Fibroblast of peridontal ligament (primary cell): ENCODE data around the gene PPP1R12B.
A peak's percentile ranks its signal among the peaks of the same experiment; 100 is the strongest.
"Not testable (repeated sequence)": the region's sequence is repeated elsewhere in the genome, so short reads cannot be mapped to it uniquely, and the experiment has no call there.

ENCODE experiments used
- DNase-seq: peaks from one replicate; pipeline ENCODE4 v3.0.0-alpha.2; 2010; ENCODE audit errors: extremely low read depth

Gene PPP1R12B

DNA sequence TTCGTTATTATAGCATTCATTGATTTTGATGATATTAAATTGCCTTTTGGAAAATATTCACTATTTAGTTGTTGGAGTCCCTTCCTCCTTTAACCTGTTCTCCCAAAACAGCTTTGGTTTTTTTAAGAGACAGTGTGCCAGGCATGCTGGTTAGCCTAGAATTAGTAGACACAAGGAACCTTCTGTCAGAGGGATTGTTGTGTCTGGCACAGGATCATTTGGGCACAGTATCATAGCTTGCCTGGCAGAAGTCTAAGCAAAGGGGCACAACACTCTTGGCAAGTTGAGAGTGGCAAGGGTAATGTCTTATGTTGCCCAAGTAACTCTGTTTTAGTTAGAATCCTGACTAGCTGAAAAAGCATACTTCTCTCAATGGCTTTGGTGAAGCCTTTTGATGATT is 49.9 kb downstream of the PPP1R12B start:
- not testable (repeated sequence) for DNase-seq

DNA sequence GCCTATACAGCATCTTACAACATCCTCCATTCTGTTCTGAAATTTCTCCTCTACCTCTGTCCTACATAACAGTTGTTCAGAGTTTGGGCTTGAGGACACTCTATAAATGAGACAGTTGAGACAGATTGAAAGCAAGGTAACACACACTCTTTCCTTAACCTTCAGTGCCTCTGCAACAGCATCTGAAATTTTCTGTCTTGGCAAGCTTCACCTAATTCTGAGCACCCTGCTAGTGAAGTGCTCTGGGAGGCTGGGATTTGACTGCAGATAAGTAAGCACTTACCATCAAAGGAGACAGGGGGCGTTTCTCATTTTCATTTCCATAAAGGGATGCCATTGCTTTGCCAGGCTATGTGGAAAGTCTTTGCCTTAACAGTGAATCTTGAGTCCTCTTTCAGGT is 53.3 kb downstream of the PPP1R12B start:
- not testable (repeated sequence) for DNase-seq

DNA sequence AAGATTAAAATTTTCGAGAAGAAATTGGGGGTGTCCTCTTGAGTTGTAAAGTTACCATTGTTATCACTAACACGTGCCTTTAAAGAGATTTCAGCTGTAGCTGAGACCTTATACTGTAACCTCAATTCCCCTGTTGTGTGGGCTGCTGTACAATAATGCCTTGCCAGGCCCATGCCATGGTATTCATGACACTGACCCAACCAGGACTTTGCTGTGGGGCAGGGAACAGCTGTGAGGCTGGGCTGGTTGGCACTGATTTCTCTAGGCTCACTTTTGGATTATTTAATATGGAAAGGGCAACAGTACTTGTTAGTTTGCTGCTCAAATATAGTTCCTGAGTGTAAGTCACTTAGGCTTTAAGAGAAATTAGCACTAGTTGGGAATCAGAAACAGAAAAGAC is 54.9 kb downstream of the PPP1R12B start:
- DNase-seq, result not testable (repeated sequence)

DNA sequence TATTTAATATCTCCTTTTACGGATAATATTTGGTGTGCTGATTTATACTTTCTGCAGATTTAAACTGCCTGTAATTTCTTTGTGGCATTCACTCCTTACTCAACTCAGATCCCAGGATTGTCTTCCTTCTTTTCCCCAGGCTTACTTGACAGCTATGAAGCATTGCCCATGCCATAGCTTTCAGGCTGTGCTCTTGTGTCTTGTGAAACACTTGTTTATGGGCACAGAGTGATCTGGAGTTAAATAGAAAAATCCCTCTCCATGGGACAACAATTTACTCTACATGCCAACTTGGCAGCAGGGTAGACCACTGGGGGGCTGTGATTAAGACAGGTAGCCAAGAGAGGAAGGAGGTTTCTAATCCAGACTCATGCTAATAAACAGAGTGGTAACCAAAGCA is 57.4 kb downstream of the PPP1R12B start:
- DNase-seq, result no peak

DNA sequence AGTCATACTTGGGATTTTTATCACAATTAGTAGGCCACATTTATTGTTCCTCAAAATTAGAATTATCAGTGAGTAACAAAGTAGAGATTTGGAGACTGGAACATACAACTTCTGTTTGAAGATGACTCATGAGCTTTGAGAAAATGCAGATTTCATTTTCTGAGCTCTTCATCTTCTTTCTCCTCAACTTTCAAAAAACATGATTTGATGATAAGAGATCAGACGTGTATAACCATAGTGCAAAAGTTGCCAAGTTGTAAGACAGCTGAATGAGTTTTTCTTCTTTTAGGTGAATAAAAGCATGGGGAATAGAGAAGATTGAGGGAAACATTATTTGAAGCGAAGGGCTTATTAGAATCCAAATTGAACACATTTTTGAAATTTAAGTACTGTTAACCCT is 58.4 kb downstream of the PPP1R12B start:
- not testable (repeated sequence) for DNase-seq

DNA sequence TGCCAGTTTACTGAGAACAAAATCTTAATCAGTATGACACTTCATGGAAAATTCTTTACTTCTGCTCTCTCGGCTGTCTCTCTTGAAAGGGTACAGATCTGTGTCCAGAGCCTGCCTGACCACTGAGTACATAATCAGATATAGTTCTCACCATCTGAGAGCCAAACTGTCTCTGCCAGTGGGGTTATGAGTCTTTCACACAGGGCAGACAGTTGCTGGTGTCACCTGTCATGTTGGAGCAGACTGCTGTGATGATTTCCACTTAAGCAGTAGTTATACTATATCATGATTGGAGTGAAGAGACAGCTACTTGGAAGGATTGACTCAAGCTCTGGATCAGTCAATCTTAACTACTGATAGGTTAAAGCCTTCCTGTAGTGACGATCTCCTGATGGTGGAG is 58.9 kb downstream of the PPP1R12B start:
- not testable (repeated sequence) for DNase-seq

DNA sequence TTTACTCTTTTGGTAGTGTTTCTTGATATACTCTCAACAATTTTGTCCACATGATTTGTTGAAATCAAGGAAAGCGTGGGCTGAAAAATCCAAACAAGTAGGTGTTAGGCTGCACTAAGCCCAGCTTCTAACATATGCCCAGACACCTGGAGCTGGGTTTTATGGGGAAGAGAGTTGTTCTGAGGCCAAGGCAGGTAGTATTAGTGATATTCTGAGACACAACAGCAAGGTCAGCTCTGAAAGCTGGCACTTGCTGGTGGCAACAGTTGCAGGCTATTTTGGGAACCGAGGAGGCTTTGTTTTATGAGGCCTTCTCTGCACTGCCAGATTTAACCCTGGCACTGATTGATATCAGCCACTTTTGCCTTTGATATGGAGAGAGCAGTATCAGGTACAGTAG is 61.8 kb downstream of the PPP1R12B start:
- DNase-seq, result not testable (repeated sequence)

DNA sequence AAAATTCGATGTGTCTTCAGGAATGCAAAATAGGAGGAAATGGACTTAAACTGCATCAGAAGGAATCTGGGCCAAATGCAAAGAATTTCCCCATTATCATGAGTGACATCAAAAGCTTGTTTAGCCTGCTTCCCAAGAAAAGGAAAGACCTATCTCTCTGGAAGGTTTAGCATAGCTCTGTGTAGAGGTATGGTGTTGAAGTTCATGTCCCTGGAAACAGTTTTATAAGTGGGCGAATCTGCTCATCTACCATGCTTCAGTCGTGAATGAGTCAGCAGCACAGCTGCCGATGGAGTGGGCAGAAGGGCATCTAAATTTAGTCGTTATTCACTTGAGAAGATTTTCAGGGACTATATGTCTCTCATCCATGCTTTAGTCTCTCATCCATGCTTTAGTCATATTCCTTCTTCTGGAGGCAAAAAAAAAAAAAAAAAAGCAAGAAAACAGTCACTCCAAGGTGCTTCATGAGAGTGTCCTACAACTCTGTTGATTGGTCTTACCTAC is 62.4 kb downstream of the PPP1R12B start:
- peak; percentile 54 for DNase-seq

DNA sequence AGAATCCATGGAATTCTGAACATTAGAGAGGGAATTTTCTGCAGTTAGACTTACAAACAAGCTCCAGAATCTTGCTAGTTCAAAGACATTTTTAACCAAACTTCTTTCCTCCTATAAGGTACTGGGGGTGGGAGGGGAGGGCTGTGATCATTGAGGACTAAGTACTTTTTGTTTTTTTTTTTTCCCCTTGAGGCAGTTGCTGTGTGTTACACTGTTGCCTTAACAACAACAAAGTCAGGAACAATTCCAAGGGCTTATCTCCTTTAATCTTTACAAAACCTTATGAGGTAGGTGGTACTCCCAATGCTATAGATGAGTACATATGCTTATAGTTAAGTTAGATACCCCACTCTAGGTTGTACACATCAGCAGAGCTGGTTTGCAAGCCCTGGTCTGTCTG is 62.9 kb downstream of the PPP1R12B start:
- DNase-seq, result no peak

DNA sequence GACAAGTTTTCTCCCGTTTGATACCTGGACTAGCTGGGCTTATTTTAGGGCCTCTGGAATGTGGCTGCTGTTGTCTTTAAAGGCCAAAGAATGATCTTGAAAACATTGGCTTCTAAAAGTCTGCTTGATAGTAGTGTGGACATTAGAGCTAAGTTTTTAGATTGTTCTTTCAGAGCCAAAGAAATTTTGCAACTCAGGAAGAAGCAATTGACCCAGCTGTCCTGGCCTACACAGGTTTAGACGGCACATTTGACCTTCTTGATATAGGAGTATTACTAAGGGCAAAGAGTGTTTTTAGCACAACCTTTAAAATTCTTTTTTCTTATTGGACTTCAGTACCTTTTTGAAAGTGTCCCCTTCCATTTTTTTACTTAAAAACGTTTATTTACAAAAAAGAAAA is 63.9 kb downstream of the PPP1R12B start:
- DNase-seq, result not testable (repeated sequence)

DNA sequence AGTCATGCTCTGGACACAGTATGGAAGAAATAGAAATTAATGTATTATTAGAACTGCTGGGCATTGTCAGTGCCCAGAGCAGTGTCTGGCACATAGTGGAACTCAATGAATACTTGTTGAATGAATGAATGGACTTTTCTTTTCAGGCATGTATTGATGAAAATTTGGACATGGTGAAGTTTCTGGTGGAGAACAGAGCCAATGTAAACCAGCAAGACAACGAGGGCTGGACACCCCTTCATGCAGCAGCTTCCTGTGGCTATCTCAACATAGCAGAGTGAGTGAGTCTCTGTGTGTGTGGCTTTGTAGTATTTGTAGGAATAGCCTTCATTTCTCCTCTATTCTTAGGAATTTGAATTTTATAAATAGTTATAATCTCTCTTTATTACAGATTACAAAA is 68.1 kb downstream of the PPP1R12B start:
- peak; percentile 57 for DNase-seq

DNA sequence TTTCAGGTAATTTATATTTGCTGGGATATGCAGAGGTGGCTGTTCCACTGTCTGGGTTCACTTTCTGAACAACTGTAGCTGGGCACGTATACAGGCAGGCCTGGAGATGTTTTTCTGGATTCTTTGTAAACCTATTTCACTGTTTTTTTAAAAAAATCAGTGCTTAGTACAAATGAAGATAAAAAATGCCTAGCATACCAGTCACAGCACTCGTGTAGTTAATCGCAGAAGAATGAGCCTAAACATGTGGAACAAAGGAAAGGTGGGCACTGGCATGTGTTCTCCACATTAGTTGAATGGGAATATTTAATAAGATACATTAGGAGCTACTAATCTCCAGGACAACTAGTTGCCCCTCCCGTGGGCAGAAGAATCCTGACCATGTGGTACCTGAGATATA is 68.6 kb downstream of the PPP1R12B start:
- not testable (repeated sequence) for DNase-seq

DNA sequence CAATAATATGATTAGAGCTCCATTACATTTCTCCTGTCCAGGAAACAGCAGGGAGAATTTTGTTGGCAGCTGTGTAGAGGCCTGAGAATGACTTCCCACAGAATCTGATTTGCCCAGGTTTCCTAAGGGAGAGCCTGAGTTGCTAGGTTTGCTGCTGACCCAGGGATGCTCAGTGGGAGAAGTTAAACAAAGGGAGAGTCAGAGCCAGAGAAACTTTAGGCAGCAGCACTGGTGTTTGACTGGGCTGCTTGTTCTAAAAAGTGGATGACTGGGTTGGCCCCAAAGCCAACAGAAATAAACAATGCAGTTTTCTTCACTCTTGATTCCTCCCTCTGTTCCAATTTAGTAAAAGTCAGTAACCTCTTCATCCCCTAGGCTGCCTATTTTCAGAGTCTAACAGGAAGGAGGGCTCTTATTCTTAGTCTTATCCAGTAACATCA is 69.3 kb downstream of the PPP1R12B start:
- peak; percentile 86 for DNase-seq

DNA sequence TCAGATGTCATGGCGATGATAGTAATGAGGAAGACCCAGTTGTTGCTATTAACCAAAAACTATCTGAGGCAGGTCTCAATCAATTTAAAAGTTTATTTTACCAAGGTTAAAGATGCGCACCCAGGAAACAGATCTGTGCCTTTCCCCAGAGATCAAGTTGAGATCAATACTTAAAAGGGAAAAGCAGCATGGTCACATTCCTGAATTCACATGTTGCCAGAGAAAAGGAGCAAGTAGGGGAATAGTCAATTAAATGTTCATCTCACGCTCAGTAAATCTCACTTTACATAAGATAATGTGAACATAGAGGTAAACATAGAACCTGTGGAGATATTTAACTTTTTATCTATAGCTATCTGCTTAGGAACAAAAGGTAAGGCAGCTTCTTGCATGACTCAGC is 71.2 kb downstream of the PPP1R12B start:
- DNase-seq, result not testable (repeated sequence)

DNA sequence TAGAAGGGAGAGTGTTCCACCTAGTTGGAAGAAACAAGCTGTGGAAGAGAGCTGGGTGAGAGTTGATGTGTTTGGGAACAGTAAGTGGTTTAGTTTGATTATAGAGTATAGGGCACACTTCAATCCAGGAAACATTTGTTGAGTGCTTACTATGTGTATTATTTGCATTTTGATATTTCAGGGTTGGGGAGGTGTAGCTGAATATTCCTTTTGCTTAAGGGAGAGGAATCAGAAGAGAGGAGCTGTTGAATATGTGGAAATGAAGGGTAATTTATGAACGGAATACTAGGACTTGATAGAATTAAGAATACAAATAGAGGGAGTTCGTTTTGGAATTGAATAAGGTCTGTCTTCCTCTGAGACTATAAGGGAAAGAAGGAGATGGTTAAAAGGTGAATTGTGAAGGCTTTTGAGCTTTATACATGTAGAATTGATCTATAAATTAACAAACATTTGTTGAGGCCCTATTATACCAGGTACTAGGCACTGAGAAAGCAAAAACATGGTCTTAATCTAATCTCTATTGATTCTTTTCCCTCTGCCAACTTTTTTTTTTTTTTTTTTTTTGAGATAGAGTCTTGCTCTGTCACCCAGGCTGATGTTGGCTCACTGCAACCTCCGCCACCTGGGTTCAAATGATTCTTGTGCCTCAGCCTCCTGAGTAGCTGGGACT is 72.1 kb downstream of the PPP1R12B start:
- DNase-seq, result not testable (repeated sequence)

DNA sequence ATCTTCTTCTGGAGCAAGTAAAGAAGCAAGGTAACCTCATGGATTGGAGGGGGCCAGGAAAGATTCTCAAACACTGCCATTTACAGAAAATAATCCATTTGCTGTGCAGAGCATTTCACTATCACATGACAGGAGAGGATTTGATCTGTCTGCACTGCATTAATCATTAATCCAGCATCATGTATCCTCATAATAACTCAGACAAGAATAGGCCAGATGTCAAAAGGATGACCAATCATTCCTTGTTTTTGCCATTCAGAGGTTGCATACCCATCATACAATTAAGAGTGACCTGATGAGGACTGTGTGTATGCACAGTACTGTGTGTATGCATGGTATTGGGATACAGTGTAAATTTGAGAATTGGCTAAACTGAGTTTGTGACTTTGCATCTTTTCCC is 74.2 kb downstream of the PPP1R12B start:
- not testable (repeated sequence) for DNase-seq

DNA sequence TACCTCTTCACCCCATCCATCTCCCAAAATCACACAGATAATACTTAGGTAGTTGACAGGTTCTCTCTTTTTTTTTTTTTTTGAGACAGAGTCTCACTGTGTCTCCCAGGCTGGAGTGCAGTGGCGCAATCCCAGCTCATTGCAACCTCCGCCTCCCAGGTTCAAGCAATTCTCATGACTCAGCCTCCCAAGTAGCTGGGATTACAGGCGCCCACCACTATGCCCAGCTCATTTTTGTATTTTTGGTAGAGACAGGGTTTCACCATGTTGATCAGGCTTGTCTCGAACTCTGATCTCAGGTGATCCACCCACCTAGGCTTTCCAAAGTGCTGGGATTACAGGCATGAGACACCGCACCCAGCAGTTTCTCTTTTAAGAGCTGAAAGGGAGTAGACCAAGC is 75.8 kb downstream of the PPP1R12B start:
- DNase-seq, result not testable (repeated sequence)

DNA sequence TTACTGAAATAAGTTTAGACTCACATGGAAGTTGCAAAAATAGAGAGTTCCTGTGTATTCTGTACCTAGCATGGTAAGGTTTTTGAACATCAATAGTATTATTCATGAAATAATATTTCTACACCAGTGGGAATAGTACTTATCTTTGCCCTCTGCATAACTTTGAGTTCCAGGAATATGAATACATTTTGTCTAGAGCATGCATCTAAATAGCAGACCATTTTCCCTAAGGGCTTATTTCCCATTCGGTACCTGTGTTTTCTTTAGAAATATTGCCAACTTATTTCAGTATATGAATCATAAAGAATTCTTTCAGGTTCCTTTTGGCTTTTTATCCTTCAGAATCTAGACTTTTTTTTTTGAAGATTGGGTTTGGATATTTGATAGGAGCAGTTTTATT is 81.6 kb downstream of the PPP1R12B start:
- not testable (repeated sequence) for DNase-seq

DNA sequence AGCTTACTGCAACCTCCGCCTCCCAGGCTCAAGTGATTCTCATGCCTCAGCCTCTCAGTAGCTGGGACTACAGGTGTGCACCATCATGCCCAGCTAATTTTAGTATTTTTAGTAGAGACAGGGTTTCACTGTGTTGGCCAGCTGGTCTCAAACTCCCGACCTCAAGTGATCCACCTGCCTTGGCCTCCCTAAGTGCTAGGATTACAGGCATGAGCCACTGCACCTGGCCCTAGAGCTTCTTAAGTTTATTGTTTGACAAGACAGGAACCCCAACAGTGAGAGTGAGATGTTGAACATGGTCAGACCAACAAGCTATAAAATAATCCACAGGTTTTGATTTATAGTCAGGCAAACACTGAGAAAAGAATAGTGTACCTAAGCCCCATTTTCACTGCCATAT is 83.8 kb downstream of the PPP1R12B start:
- not testable (repeated sequence) for DNase-seq

DNA sequence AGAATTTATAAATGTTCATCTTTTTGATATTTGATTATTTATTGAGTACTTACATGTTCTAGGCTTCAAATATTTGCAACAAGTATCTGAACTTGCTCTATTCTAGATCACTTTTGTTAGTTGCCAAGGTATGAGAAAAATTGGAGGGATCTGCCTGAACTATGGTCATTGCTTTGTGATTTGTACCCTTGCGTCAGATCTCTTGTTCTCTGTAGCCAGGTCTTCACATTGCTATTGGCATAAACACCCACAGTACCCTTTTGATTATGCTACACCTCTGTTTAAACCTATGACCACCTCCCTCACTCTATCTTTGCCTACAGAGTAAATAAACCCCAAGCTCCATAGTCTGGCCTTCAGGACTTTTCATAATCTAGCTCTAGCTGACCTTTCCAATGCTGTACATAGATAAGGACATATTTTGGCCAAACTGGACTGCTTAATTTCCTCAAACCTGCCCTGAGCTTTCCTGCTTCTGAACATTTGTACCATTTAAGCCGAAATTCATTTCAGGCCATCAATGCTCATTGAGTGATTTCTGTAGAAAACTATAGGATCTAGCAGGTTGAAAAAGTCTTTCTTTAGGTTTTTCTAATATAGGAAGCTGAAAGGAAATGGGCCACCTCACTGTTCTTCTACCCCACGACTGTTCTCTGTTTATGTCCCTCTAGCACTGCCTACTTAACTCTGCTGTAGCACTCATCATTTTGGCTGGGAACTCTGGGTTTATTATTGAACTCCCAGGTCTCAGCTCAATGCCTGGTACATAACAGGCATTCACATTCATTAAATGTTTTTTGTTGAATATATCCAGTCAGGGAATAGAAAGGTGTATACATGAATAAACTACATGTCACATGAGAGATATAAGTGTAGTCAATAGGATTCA is 84.9 kb downstream of the PPP1R12B start:
- no peak for DNase-seq

DNA sequence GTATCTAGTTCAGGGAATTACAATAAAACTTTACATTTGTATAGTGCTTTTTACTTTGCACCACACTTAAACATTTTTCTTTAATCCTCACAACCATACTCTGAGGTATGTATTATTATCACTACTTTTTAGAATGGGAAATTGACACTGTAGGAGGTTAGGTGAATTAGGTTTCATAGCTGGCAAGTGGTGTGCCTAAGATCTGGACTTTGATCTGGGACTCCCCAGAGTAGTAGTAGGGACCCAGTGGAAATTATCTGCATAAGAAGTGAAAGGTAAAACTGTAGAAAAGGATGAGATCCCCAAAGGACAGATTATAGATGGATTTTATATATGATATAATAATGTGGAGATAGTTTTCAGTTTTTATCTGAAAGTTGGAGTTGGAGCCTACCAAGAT is 85.6 kb downstream of the PPP1R12B start:
- DNase-seq, result no peak

DNA sequence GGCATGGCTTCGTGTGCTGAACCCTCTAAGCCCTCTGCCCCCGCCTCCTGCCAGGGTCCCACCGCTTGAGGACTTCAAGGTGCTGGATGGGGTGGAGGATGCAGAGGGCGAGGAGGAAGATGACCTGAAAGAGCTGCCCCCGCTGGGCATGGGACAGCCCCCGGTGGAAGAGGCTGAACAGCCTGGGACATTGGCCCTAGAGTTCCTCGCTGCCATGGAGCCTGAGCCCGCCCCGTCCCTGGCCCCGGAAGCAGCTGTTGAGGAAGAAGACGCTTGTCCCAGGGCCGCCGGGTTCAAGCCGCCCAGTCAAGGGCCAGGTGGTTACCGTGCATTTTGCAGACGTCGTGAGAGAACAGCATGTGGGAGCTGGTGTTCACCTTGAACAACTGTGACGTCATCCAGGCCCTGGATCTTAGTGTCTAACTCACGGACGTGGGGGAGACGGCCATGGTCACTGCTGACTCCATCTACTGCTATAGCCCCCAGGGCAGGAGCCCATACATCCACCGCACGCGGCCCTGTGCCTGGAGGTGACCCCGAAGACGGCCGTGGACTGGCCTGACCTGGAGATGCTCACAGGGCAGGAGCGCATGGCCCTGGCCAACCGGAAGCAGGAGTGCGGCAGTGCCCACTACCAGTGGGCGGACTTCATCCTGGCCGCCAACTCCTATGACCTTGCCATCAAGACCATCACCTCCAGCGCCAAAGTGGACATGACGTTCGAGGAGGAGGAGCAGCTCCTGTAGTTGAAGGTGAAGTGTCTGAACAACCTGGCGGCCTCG is 90.1 kb downstream of the PPP1R12B start:
- DNase-seq, result no peak
